GM21423 (cell line): ENCODE measurements around the gene TAX1BP1.

Experiments
- ATAC-seq: cut with Tn5 transposase; IDR thresholded peaks from one replicate; pipeline ENCODE4 v1.9.1; 2021; ENCODE audit warnings: mild to moderate bottlenecking, moderate library complexity; ENCODE audit not compliant: unreplicated experiment

Gene TAX1BP1

GRCh38 chr7:27873981-27874957 lies 134.3 kb downstream of the TAX1BP1 start:
- ATAC-seq, result no peak

- no peak for ATAC-seq
These were observed 135.1 kb downstream of the TAX1BP1 start for GRCh38 chr7:27875061-27875460.

DNA sequence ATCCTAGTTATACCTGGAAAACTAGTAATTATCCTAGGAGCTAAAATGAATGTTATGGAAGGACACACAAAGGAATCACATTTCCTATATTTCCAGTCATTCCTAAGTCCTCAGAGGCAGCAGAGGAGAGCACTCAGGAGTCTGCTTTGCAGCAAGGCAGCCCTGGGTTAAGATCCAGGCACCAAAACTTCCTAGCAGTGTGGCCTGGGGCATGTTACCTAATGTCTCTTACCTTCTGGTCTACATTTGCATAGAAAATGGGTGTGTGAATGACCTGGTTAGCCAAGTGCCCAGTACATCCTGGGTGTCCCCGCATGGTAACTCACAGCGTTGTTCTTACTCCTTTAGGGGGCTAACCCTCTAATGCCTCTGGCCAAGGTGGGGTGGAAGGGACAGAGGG lies 135.9 kb downstream of the TAX1BP1 start:
- no peak for ATAC-seq

GRCh38 chr7:27876756-27877155 lies 136.8 kb downstream of the TAX1BP1 start:
- ATAC-seq, result no peak
